H1 (cell line): ENCODE data around the gene VPS13A. TPM values are rescaled to one million over a fixed set of nuclear protein-coding genes. Genes with fewer than 3 reads are reported as not detected.

Experiments used
- CTCF ChIA-PET: fragments of 300-600 bp; sonication (Branson Sonifier 250); formaldehyde crosslinking; loops from one replicate; lab custom pipeline; 2021; ENCODE audit not compliant: partially characterized antibody; lab: Charles Lee
- POLR2A ChIA-PET: fragments of 300-600 bp; sonication (Branson Sonifier 250); formaldehyde crosslinking; loops from one replicate; lab custom pipeline; 2021; ENCODE audit warnings: inconsistent platforms; ENCODE audit not compliant: partially characterized antibody; lab: Charles Lee
- DNase-seq, 2 experiments: peaks; one replicate each; pipeline versions ENCODE4 v3.0.0 to v3.0.0-alpha.2; 2010 to 2022; ENCODE audit warnings: low spot score in 2 of 2, low read depth in 1 of 2, mixed read lengths in 1 of 2
- FAIRE-seq: peaks from 2 replicates; lab custom pipeline; 2011; peaks lifted over from hg19 to GRCh38; lab: Jason Lieb, UNC
- H2AFZ ChIP-seq: 2 replicates; pipeline ENCODE4 v1.8.1; 2012; ENCODE audit warnings: low read length, inconsistent platforms
- H2AK5ac ChIP-seq: 2 replicates; pipeline ENCODE4 v1.6.1; 2013; ENCODE audit warnings: low read depth, low read length
- H2BK120ac ChIP-seq: replicated peaks from 2 replicates; pipeline ENCODE3; 2013; ENCODE audit warnings: low read depth, low read length, inconsistent platforms
- H2BK12ac ChIP-seq: 2 replicates; pipeline ENCODE4 v1.6.1; 2013; ENCODE audit warnings: low read depth, low read length
- H2BK15ac ChIP-seq: 2 replicates; pipeline ENCODE4 v1.6.1; 2013; ENCODE audit warnings: low read length
- H2BK20ac ChIP-seq: 2 replicates; pipeline ENCODE4 v1.6.1; 2013; ENCODE audit warnings: low read length
- H2BK5ac ChIP-seq: 2 replicates; pipeline ENCODE4 v1.6.1; 2013; ENCODE audit warnings: low read depth, low read length
- H3K14ac ChIP-seq: 2 replicates; pipeline ENCODE4 v1.6.1; 2013; ENCODE audit warnings: inconsistent platforms; ENCODE audit not compliant: insufficient read length
- H3K18ac ChIP-seq: 2 replicates; pipeline ENCODE4 v1.6.1; 2013; ENCODE audit warnings: low read length; ENCODE audit errors: extremely low read depth
- H3K23ac ChIP-seq: 2 replicates; pipeline ENCODE4 v1.6.1; 2013; ENCODE audit warnings: inconsistent platforms; ENCODE audit not compliant: insufficient read length
- H3K23me2 ChIP-seq: 2 replicates; pipeline ENCODE4 v1.6.1; 2013; ENCODE audit warnings: low read depth, low read length
- H3K27ac ChIP-seq: 2 replicates; pipeline ENCODE4 v1.6.1; 2011; ENCODE audit warnings: low read depth, low read length, inconsistent platforms
- H3K27me3 ChIP-seq, 4 experiments: replicated peaks in 1 of 4; 1 replicate in 1 of 4; 2 replicates in 3 of 4; pipeline versions ENCODE4 v1.6.1 to v1.8.1; 2011 to 2013; ENCODE audit warnings: low read length in 3 of 4, mild to moderate bottlenecking in 3 of 4, inconsistent platforms in 2 of 4, mixed read lengths in 2 of 4, moderate library complexity in 1 of 4; ENCODE audit not compliant: control insufficient read depth in 3 of 4, insufficient read depth in 3 of 4; ENCODE audit errors: extremely low read depth in 1 of 4
- H3K36me3 ChIP-seq, 4 experiments: 2 replicates each; pipeline versions ENCODE4 v1.6.1 to v1.8.1; 2011 to 2013; ENCODE audit warnings: mild to moderate bottlenecking in 4 of 4, low read length in 3 of 4, moderate library complexity in 2 of 4, control low read depth in 1 of 4, inconsistent platforms in 1 of 4; ENCODE audit not compliant: insufficient read depth in 4 of 4, control insufficient read depth in 2 of 4
- H3K4ac ChIP-seq: replicated peaks from 2 replicates; pipeline ENCODE3; 2013; ENCODE audit warnings: low read length, low read depth, mixed read lengths, inconsistent platforms; ENCODE audit not compliant: insufficient read length
- H3K4me1 ChIP-seq, 4 experiments: replicated peaks in 1 of 4; 1 replicate in 1 of 4; 2 replicates in 3 of 4; pipeline versions ENCODE4 v1.6.1 to v1.8.1; 2011 to 2013; ENCODE audit warnings: low read length in 3 of 4, inconsistent platforms in 2 of 4, mixed read lengths in 1 of 4; ENCODE audit not compliant: insufficient read depth in 4 of 4, control insufficient read depth in 3 of 4
- H3K4me2 ChIP-seq, 2 experiments: 2 replicates each; pipeline versions ENCODE4 v1.6.1 to v1.8.1; 2011 to 2013; ENCODE audit warnings: low read depth in 2 of 2, low read length in 2 of 2, control low read depth in 1 of 2, inconsistent platforms in 1 of 2, mild to moderate bottlenecking in 1 of 2; ENCODE audit not compliant: insufficient read depth in 1 of 2
- H3K4me3 ChIP-seq, 4 experiments: fragments of 200-600, 300-600 bp in 1 of 4; sonication (generic), shearing (Covaris generic), sonication (Bioruptor Twin) in 1 of 4; 2 replicates each; pipeline versions ENCODE4 v1.5.1 to v1.8.1; 2011 to 2016; ENCODE audit warnings: low read length in 4 of 4, low read depth in 3 of 4, control low read depth in 2 of 4, inconsistent platforms in 2 of 4, mild to moderate bottlenecking in 2 of 4, mixed read lengths in 1 of 4, moderate library complexity in 1 of 4; ENCODE audit not compliant: insufficient read depth in 2 of 4; ENCODE audit errors: extremely low read depth in 1 of 4
- H3K56ac ChIP-seq: replicated peaks from 2 replicates; pipeline ENCODE3; 2013; ENCODE audit warnings: low read depth, mild to moderate bottlenecking, mixed read lengths, low read length, inconsistent platforms; ENCODE audit not compliant: insufficient read length
- H3K79me1 ChIP-seq: 2 replicates; pipeline ENCODE4 v1.6.1; 2013; ENCODE audit warnings: low read depth, low read length, control low read depth
- H3K79me2 ChIP-seq, 2 experiments: 2 replicates each; pipeline versions ENCODE4 v1.6.1 to v1.8.1; 2012 to 2013; ENCODE audit warnings: low read length in 2 of 2, mild to moderate bottlenecking in 2 of 2, inconsistent platforms in 1 of 2; ENCODE audit not compliant: insufficient read depth in 2 of 2, control insufficient read depth in 1 of 2
- H3K9ac ChIP-seq, 4 experiments: replicated peaks in 1 of 4; 1 replicate in 1 of 4; 2 replicates in 3 of 4; pipeline versions ENCODE4 v1.6.1 to v1.8.1; 2011 to 2013; ENCODE audit warnings: low read depth in 3 of 4, low read length in 3 of 4, control low read depth in 2 of 4, mild to moderate bottlenecking in 2 of 4, moderate library complexity in 2 of 4, inconsistent platforms in 1 of 4; ENCODE audit errors: extremely low read depth in 1 of 4
- H3K9me3 ChIP-seq, 2 experiments: 2 replicates each; pipeline versions ENCODE4 v1.6.1 to v1.8.1; 2012 to 2013; ENCODE audit warnings: mild to moderate bottlenecking in 2 of 2, moderate library complexity in 2 of 2, control low read depth in 1 of 2, inconsistent platforms in 1 of 2, low read depth in 1 of 2, low read length in 1 of 2, mixed read lengths in 1 of 2; ENCODE audit not compliant: insufficient read depth in 2 of 2
- H4K20me1 ChIP-seq, 2 experiments: replicated peaks in 1 of 2; 2 replicates each; pipeline versions ENCODE3 to v1.8.1; 2011 to 2013; ENCODE audit warnings: inconsistent platforms in 2 of 2, low read length in 2 of 2, mild to moderate bottlenecking in 1 of 2; ENCODE audit not compliant: insufficient read depth in 2 of 2, control insufficient read depth in 1 of 2
- H4K5ac ChIP-seq: 2 replicates; pipeline ENCODE4 v1.6.1; 2013; ENCODE audit warnings: low read length, low read depth, mixed read lengths, inconsistent platforms; ENCODE audit not compliant: insufficient read length
- H4K8ac ChIP-seq: 2 replicates; pipeline ENCODE4 v1.8.0; 2013; ENCODE audit warnings: mild to moderate bottlenecking, moderate library complexity, low read length, inconsistent platforms; ENCODE audit not compliant: insufficient read depth; ENCODE audit errors: extremely low read depth
- H4K91ac ChIP-seq: replicated peaks from 2 replicates; pipeline ENCODE3; 2013; ENCODE audit warnings: low read length, mixed read lengths, inconsistent platforms; ENCODE audit not compliant: insufficient read length
- WGBS, 2 experiments: shearing (Covaris generic) in 1 of 2; methylation state at CpG; one replicate each; pipeline versions ENCODE4 v1.1.6 to v1.1.7; 2013 to 2015; ENCODE audit warnings: low lambda C conversion rate in 2 of 2, mixed read lengths in 2 of 2, inconsistent platforms in 1 of 2, low coverage in 1 of 2, missing lambda C conversion rate in 1 of 2; ENCODE audit not compliant: insufficient replicate concordance in 2 of 2, insufficient coverage in 1 of 2, insufficient read length in 1 of 2; ENCODE audit errors: extremely low coverage in 1 of 2, missing lambda C conversion rate in 1 of 2; 5-methylcytosine and 5-hydroxymethylcytosine counted together
- polyA plus RNA-seq, 7 experiments: library from polyadenylated mRNA; depleted of rRNA in 3 of 7; stranded (reverse) in 5 of 7; unstranded in 2 of 7; fragments of >200 nt in 5 of 7; fragments of 200-250 nt in 2 of 7; gene quantifications; 1 replicate in 5 of 7; 2 replicates in 1 of 7; 4 replicates in 1 of 7; pipeline versions ENCODE4 v1.2.1 to v1.2.3, GENCODE V29; 2011 to 2013; ENCODE audit warnings: missing spikeins in 2 of 7, mixed read lengths in 2 of 7
- total RNA-seq: library from RNA; stranded (reverse); fragmentation: NEBNext Ultra II Directional; extraction: Animal tissue kit (Norgen Biotek cat#: 25700); gene quantifications from 2 replicates; pipeline ENCODE4 v1.2.1, GENCODE V29; 2021

The VPS13A gene
- total and polyA plus RNA-seq, 2 of the 8 experiments (the other 6 are each of a cell fraction or from before 2014, with no cell fraction given), result 6.0 to 36.5 TPM

GRCh38 chr9:77293949-77294348 lies 116.6 kb downstream of the VPS13A start:
- Histone ChIP-seq H2BK20ac (no peak overlapping the region), H2BK120ac (no peak overlapping the region), H3K79me1 (no peaks in the 10 kb centered on the region), H3K9me3 (no peaks in the 10 kb centered on the region), H2BK5ac (no peak overlapping the region), H3K23ac (no peak overlapping the region), H3K18ac (no peak overlapping the region), H3K9ac (no peak overlapping the region), H4K20me1 (no peaks in the 10 kb centered on the region), H2AFZ (no peak overlapping the region), H3K4me1 (peaks cover 0 to 11% (median 2%) of the 10 kb centered on the region in 4 experiments; a peak in 4 of 7 replicates), H3K79me2 (0 out of 4 replicates have a peak, but pooled peaks cover 0 to 2% of the 10 kb centered on the region in 2 experiments), H3K14ac (no peak overlapping the region), H3K4ac (no peak overlapping the region), H3K27me3 (no peaks in the 10 kb centered on the region), H2BK15ac (no peak overlapping the region), H4K8ac (no peak overlapping the region), H3K23me2 (no peaks in the 10 kb centered on the region; the same call in 1 of the 2 replicates), H3K27ac (no peak overlapping the region), H3K36me3 (0 out of 8 replicates have a peak, but pooled peaks cover 0 to 3% (median 0%) of the 10 kb centered on the region in 4 experiments), H4K5ac (no peak overlapping the region), H4K91ac (no peak overlapping the region), H2BK12ac (no peak overlapping the region), H3K4me3 (no peak overlapping the region), H2AK5ac (no peak overlapping the region), H3K56ac (no peak overlapping the region), H3K4me2 (no peak overlapping the region)
- DNase-seq (no peak), FAIRE-seq (no peak)
- WGBS, 2 experiments, result 93% methylated on average over 6 of the region's 6 CpGs; no CpG with 5 or more reads in 1 of the 2 experiments
- ChIA-PET CTCF (interaction anchor here (0.6 to 0.7 kb wide), 3 partner anchors 23 to 235 kb away, joined by 3 to 6 read pairs (median 3); no protein-coding TSS in a partner anchor), POLR2A (no interaction called here)
